HG03460 (cell line): Measurements from ENCODE around the gene SSH3.
"Not testable (repeated sequence)": the region's sequence is repeated elsewhere in the genome, so short reads cannot be mapped to it uniquely, and the experiment has no call there.

Source experiments
- ATAC-seq: cut with Tn5 transposase; IDR thresholded peaks from one replicate; pipeline ENCODE4 v1.9.1; 2021; ENCODE audit not compliant: unreplicated experiment

SSH3 gene

GRCh38 chr11:67310246-67311050 is 7.1 kb downstream of the SSH3 start:
- no peak for ATAC-seq

GRCh38 chr11:67311051-67311555 is 7.8 kb downstream of the SSH3 start:
- ATAC-seq: no peak

DNA sequence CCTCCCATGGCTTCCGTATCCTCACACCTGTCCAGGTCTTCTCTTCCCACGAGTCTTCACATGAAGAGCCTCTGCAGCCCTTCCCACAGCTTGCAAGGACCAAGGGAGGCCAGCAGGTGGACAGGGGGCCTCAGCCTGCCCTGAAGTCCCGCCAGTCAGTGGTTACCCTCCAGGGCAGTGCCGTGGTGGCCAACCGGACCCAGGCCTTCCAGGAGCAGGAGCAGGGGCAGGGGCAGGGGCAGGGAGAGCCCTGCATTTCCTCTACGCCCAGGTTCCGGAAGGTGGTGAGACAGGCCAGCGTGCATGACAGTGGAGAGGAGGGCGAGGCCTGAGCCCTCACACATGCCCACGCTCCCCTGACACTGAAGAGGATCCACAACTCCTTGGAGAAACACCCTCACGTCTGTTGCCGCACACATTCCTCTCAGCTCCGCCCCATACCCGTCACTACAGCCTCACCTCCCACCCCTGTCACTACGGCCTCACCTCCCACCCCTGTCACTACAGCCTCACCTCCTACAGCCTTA is 8.3 kb downstream of the SSH3 start:
- ATAC-seq: no peak

GRCh38 chr11:67312187-67313021 is 9.1 kb downstream of the SSH3 start:
- no peak for ATAC-seq

DNA sequence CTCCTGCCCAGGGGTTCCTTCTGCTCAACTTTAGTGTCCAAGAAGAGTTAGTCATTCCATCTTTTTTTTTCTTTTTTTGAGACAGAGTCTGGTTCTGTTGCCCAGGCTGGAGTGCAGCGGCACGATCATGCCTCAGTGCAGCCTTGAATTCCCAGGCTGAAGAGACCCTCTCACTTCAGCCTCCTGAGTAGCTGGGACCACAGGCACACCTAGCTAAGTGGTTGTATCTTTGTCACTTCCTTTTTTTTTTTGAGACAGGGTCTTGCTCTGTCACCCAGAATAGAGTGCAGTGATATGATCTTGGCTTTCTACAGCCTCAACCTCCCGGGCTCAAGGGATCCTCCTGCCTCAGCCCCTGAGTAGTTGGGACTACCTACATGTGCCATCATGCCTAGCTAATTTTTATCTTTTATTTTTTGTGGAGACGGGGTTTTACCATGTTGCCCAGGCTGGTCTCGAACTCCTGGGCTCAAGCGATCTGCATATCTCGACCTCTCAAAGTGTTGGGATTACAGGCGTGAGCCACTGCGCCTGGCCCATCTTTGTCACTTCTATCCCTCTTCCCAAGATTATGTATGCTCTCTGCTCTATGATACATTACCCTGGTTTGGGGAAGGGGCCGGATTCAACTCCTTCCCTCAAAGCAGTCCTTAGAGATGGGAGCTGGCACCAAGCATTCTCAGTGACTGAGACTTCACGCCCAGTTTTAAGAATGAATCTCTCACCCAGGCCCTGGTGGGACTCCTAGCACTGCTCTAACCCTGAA is 10.0 kb downstream of the SSH3 start:
- ATAC-seq: no peak

- ATAC-seq: no peak
Measured at GRCh38 chr11:67314218-67314617, 10.9 kb downstream of the SSH3 start.

- ATAC-seq: no peak
Measured at GRCh38 chr11:67315325-67315909, 12.1 kb downstream of the SSH3 start.

GRCh38 chr11:67316882-67317204 is 13.5 kb downstream of the SSH3 start:
- ATAC-seq: no peak

DNA sequence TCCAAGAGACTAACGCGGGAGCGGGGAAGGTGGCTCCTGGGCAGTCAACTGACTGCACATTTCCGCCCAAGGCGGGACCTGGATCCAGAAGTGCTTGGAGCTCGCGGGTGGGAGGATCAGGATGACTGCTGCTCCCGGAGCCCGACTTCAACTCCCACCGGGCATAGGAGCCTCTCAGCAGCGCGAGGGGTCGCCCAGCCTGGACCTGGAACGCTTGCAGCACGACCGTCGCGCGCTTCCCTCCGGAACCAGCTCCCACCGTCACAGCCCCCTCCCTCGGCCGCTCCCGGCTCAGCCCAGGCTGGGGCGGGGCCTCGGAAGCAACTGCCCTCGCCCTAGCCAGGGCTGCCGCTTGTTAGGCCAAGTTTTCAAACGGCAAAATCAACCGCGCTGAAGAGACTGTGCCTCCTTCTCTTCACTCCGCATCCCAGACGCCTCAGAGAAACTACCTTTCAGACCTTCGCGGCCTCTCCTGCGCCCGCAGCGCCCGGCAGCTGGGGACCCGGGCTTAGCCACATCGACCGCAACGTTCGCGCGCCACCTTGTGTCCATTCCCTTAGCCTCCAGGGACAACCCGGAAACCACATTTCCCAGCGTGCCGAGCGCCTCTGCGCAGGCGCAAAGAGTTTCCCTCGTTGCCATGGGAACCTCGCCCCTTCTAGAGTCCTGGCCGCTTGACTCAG is 14.0 kb downstream of the SSH3 start:
- peak; percentile 74 for ATAC-seq

DNA sequence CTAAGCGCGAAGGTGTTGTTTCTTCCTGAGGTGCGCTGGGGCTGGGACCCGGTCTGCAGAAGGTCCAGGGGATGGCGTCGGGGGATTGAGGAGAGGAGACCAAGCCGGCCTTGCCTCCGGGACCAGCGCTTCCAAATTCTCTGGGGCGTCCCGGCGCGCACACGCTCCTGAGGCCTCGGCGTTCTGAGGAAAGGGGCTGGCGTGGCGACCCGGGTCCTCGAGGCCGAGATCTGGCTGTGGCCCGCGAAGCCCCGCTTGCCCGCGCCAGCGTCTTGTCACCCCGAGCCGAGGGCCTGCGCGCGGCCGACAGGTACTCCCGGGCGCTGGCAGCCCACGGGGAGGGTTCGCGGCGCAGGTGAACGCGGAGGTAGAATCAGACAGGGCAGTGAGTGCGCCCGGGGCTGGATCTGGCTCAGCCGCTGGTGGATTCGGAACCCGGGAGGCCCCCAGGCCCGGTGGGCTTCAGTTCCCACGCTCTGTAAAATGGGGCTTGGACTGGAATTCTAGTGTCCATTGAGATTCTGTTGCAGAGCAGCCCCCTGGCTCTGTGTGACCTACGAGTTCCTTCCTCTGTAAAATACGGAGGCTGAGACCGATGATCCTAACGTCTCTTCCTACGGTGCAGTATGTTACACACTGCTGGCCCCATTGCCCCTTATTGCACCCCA is 14.7 kb downstream of the SSH3 start:
- ATAC-seq: peak; percentile 20

- not testable (repeated sequence) for ATAC-seq
Measured at GRCh38 chr11:67318876-67319275, 15.5 kb downstream of the SSH3 start.

GRCh38 chr11:67320011-67320410 is 16.7 kb downstream of the SSH3 start:
- no peak for ATAC-seq

- no peak for ATAC-seq
Measured at GRCh38 chr11:67320691-67321090, 17.4 kb downstream of the SSH3 start.

- no peak for ATAC-seq
Measured at GRCh38 chr11:67321313-67321871, 18.1 kb downstream of the SSH3 start.

DNA sequence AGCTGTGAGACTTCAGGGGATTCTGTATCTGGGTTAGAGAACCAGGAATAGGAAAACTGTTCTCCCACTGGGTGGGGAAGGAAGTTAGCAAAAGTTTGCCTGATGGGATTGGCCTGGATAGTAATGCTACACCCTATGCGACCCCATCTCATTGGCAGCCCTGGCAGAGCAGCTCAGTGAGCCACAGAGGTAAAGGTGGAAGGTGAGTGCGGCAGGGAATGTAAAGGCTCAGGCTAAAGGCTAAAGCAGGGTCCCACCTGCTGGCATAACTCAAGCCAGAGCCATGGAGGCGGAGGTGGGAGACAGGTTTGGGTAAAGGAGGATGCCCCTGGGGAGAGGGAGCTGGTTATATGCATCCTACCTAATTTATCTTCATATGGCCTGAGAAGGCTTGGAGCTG is 18.7 kb downstream of the SSH3 start:
- no peak for ATAC-seq

- ATAC-seq: no peak
Measured at GRCh38 chr11:67323526-67323925, 20.2 kb downstream of the SSH3 start.

- no peak for ATAC-seq
Measured at GRCh38 chr11:67332081-67332691, 28.9 kb downstream of the SSH3 start.

DNA sequence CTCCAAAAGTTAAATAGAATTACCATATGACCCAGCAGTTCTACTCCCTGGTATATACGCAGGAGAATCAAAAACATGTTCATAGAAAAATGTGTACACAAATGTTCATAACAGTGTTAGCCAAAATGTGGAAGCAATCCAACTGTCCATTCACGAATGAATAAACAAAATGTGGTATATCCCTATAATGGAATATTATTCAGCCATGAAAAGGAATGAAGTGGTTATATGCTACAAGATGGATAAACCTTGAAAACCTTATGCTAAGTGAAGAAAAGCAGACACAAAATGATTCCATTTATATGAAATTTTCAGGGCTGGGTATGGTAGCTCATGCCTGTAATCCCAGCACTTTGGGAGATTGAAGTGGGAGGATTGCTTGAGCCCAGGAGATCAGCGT is 33.9 kb downstream of the SSH3 start:
- no peak for ATAC-seq

GRCh38 chr11:67344264-67344663 is 40.9 kb downstream of the SSH3 start:
- no peak for ATAC-seq
